ENCODE data around the gene PLA2G2C.

- TF ChIP-seq CTCF (IDR thresholded peaks at IDR 0.05 in 4 of 5, conservative IDR thresholded peaks at IDR 0.05 in 1 of 5) = no peak
- no peak for TF ChIP-seq POLR2A (IDR thresholded peaks at IDR 0.05)
Observed at GRCh38 chr1:20134995-20135394, 51.3 kb downstream of the PLA2G2C start.

Data from gastrocnemius medialis (tissue), 4 donors.